NCI-H345 treated with DMSO at 0.1 percent for 48 hours (cell line): ENCODE measurements around the gene SOX5.
"Not testable (repeated sequence)": the region's sequence is repeated elsewhere in the genome, so short reads cannot be mapped to it uniquely, and the experiment has no call there.

Source experiments
- DNase-seq: peaks from one replicate; lab custom pipeline; 2025; ENCODE audit not compliant: unreplicated experiment; lab: John Stamatoyannopoulos, UW

Gene SOX5

DNA sequence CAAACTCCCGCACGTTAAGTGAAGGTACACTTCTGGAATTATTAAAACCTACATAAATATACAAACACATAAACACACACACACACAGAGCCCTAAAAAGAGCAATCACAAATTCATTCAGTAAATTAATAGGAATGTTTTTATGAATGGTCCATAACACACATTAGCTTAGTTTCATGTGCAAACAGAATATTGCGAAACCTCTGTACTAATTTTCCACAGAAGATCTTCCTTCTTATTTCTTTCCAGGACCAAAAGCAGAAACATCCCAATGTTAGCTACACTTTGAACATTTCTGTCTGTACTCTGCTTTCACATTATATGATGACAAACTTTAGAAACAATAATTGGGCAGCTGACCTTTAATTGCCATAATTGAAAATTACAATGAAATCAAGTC is 101.6 kb downstream of the SOX5 start:
- DNase-seq = no peak

DNA sequence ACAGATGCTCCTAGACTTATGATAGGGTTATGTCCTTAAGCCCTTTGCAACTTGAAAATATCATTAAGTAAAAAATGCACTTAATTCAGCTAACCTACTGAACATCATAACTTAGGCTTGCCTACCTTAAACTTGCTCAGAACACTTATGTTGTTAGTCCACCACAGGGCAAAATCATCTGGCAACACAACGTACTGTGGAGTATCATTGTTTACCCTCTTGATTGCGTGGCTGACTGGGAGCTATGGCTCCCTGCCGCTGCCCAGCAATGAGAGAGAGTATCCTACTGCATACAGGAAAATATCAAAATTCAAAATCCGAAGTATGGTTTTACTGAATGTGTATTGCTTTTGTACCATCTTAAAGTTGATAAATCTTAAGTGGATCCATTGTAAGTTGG is 105.5 kb downstream of the SOX5 start:
- no peak for DNase-seq

DNA sequence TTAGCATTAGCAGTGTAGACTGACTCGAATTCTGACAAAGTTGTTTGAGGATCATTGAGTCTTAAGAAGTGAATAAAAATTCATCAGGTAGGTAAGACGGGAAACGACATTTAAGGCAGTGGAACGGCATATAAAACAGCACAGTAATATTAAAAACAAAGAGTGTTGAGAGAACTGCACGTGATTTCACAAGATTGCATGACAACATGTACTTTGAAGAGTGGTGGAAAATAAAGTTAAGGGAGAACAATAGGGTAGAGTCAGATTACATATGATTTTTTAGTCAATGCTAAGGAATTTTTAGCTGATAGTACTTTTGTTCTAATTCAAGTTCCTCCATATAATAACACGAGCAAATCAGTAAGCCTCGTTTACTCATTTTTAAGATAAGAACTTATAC is 115.4 kb downstream of the SOX5 start:
- DNase-seq = no peak

DNA sequence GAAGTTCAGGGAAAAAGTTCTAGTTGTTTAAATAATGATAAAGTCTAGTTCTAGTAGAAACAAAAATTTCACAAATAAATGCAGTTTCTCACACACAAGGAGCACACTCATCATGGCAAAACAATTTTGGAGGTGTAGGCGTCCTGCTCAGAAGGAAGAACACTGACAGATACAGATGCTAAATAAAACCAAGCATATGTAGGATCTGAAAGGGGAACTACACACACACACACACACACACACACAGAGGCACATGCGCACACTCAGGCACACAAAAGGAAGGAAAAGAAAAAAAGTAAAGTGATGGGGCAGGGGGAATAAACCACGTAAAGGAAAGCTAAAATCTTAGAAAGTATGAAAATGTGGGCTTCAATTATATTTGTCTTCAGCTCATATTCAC is 117.7 kb downstream of the SOX5 start:
- DNase-seq = no peak

DNA sequence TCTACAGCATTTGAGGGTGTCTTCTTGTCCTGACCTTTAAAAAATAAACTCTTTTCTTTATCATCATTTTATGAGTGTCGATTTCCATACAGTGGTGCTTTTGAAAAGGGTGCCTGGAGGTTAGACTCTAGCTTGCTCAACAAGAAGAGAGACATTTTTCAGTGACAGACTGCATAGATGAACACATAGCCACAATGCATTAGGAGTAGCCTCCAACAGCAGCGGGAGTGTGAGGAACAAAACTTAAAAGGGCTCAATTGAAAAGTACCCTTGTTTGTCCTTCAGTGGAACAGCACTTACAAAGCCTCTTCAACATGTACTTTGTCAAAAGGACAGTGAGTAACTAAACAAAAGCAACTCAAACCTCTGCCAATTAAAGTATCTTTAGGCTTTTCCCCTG is 119.3 kb downstream of the SOX5 start:
- DNase-seq = peak; percentile 19

DNA sequence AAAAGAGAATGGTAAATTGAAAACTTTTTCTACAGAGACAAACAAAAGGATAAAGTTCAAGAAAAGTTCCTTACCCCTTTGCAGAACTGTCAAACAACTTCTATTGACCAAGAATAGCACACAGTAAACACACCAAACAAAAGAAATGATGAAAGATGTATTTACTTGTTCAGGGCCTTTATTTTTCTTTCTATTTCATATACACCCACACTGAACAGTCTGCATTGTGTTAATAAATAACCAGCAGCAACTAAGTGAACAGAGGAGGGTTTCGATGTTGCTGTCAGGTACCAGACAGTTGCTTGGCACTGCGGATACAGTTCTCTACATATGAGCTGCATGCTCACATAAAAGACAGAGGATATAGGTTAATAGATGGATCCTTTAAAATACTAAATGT is 122.1 kb downstream of the SOX5 start:
- DNase-seq = no peak

DNA sequence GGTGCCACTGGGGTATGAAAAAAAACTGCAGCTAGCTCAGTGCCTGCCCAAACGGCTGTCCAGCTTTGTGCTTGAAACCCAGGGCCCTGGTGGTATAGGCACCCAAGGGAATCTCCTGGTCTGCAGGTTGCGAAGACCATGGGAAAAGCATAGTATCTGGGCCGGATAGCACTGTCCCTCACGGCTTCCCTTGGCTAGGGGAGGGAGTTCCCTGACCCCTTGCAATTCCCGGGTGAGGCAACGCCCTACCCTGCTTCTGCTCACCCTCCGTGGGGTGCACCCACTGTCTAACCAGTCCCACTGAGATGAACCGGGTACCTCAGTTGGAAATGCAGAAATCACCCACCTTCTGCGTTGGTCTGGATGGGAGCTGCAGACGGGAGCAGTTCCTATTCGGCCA is 124.3 kb downstream of the SOX5 start:
- not testable (repeated sequence) for DNase-seq

DNA sequence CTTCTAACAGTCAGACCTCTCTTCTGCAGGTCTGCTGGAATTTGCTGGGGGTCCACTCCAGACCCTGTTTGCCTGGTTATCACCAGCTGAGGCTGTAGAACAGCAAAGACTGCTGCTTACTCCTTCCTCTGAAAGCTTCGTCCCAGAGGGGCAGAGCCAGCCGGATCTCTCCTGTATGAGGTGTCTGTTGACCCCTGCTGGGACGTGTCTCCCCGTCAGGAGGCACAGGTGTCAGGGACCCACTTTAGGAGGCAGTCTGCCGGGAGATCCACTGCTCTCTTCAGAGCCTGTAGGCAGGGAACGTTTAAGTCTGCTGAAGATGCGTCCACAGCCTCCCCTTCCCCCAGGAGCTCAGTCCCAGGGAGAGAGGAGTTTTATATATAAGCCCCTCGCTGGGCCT is 125.1 kb downstream of the SOX5 start:
- no peak for DNase-seq

DNA sequence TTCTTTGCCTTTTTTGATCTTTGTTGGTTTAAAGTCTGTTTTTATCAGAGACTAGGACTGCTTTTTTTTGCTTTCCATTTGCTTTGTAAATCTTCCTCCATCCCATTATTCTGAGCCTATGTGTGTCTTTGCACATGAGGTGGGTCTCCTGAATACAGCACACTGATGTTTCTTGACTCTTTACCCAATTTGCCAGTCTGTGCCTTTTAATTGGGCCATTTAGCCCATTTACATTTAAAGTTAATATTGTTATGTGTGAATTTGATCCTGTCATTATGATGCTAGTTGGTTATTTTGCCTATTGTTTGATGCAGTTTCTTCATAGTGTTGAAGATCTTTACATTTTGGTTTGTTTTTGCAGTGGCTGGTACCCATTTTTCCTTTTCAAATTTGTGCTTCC is 126.6 kb downstream of the SOX5 start:
- DNase-seq = not testable (repeated sequence)

DNA sequence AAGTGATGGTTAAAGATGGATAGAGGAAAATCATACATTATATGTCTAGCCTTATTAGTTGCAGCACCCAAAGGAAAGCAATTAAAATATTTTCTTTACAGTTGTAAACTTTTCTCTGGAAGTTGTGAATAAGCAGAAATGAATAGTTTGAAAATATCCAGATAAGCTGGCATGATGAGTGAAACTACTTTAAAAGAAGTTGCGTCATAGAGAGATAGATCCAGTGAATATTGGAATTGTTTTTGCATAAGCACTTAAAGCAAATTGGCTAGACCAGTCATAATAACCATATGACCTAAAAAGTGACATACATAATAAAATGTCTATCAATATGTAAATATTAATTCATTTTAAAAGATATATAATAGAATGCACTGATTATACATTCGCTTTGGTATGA is 132.1 kb downstream of the SOX5 start:
- DNase-seq = no peak

DNA sequence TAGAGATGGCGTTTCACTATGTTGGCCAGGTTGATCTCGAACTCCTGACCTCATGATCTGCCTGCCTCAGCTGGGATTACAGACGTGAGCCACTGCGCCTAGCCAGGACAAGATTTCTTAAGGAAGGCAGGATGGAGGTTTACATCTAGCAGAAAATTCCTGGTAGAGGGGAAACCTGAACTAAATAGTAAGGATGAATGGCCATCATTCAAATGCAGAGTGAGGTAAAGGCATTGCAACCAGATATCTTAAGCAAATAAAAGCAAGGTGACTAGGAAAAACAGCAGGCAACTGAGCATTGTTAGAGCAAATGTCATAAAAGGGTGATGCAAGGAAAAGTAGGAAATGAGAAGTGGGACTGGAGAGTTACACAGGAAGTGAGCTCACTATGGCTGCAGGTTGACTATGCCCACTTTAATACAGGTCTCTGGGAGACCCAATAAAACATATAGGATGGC is 133.0 kb downstream of the SOX5 start:
- no peak for DNase-seq

DNA sequence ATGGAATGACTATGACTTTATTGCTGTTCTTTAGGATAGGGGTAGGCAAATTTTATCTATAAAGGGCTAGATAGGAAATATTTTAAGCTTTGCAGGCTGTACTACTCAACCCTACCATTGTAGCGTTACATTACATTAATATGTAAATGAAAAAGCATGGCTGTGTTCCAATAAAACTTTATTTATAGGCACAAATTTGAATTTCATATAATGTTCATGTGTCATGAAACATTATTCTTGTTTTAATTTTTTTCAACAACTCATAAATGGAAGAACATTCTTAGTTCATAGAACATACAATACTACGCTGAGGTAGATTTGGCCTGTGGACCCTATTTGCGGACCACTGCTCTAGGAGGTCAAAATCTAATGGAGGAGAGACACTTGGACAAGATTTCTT is 133.7 kb downstream of the SOX5 start:
- DNase-seq = no peak

DNA sequence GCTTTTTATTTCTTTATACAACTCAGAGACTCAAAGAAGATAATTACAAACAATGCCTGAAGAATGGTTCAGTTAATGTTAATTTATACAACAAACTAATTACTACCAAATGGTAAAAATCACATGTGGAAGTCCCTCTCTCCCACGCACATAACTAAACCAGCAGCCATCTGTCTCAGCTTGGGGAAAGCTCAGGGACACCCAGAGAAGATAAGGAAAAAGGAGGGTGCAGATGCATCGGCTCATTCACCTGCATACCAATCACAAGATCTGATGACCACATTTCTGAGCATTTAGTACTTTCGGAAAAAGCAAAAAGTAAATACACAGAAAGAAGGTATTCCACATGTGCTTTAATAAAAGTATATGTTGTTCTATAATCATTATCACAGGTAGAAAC is 136.3 kb downstream of the SOX5 start:
- DNase-seq = no peak

DNA sequence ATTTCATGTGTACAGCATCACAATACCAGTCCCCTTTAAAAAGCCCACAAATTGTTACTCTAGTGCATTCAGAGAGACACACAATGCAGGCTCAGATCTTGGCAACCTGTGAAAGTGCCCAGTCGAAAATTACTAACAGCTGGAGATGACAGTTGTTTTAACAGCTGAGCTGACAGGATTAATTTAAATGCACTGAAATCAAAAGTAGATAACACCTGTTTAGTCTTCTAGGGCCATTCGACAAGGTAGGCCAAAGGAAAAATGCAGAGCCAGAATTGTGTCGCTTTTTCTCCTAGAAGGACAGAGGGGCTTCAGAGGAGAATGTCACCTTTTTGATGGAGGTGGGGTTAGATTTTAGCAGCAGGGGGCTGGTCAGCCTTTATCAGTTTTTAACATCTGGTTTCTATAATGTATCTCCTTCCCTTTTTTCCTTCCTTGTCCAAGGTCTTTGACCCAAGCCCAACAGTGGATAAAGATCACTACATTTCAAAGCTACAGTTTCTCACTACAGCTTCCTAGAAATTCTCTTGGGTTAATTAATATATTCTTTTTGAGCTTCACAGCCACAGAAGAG is 139.1 kb downstream of the SOX5 start:
- DNase-seq = peak; percentile 9

DNA sequence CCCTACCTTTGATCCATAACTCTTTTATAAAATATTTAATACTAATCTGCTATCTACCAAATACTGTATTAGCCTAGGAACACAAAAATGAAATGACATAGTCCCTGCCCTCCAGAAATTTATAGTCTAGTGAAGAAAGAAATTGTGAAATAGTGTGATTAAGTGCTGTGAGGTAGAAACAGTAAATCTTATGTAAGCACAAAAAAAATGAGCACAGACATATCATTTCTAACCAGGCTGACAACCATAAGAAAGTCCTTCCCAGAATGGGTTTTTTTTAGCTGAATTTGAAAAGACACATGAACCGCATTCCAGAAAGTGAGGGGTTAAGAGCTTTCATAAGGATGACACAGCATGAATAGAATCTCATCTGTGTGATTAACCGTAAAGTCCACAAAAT is 145.9 kb downstream of the SOX5 start:
- no peak for DNase-seq

DNA sequence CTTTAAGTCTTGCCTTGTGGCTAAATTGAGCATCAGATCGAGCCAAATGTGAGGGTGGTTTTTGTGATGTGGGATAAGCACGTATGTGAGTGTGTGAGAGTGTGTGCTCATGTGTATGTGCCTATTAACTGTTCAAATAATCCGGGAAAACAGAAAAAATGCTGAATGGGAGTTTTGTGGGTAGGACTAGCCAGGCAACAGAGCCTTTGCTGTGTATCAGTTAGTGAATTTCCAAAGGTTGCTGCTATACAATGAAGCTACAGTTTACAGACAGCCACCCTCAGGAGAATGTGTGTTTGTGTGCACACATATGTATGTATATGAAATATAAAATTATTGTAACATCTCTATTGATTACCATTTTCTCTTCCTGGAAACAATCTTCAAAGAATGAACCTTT is 154.0 kb downstream of the SOX5 start:
- DNase-seq = no peak

DNA sequence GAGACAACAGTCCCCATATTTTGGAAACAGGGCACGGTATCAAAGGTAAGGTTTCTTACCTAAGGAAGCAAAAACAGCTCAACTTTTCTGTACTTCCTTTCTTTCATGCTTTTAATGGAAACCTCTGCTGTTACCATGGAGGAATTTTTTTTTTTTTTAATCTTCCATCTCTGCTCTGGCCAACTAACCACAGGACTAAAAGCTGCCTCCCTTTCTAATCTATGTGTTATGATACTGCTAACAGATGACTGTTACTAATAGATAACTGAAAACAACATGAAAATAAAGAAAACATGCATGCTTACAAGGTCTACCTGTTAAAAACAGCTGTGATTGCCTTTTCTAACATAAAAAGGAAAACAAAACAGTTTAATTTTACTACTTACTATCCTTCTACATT is 168.4 kb downstream of the SOX5 start:
- no peak for DNase-seq

DNA sequence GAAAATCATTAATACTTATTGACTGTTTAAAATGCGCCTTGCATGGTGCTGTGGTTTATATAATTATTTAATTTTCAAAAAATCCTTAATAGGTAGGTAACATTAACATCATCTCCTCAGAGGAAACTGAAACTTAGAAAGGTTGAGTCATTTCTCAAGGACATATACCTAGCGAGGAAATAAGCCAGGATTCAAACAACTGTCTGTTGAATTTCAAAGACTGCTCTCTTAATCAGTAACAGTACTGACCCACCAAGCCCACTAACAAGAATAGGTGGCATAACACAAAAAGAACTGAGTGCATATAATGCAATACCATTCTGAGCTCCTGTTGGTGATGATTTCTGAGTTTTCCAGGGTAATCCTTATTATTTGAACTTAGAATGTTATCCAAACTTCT is 174.3 kb downstream of the SOX5 start:
- DNase-seq = no peak

DNA sequence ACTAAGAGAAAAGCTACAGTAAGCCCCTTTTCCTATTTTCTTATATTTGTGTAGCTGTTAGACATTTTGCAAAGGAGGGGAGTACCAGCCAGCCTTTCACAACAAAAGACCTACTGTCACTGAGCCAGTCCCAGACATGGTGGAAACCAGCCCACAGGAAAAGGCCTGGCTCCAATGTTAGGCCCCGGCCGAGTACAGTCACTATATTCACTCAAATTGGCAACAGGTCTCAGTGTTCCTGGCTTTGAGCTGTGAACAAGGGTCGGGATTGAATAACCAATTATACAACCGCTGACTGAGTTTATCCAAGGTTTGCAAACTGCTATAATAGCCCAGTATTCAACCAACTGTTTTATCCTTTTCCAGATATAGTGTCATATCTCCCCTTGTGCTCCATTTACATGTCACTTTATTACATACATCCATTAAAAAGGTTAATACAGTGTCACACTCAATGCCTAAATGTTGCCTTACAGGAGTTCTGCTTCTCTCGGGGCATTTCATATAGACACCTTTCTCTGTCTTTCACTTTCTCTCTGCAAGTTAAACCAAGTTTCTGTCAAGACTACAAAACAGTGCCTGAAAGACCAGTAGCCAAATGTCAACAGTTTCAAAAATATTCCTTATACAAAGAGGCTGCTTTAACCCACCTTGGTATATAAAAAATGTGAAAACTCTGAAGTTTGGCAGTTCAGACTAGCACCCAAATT is 178.1 kb downstream of the SOX5 start:
- DNase-seq = no peak

DNA sequence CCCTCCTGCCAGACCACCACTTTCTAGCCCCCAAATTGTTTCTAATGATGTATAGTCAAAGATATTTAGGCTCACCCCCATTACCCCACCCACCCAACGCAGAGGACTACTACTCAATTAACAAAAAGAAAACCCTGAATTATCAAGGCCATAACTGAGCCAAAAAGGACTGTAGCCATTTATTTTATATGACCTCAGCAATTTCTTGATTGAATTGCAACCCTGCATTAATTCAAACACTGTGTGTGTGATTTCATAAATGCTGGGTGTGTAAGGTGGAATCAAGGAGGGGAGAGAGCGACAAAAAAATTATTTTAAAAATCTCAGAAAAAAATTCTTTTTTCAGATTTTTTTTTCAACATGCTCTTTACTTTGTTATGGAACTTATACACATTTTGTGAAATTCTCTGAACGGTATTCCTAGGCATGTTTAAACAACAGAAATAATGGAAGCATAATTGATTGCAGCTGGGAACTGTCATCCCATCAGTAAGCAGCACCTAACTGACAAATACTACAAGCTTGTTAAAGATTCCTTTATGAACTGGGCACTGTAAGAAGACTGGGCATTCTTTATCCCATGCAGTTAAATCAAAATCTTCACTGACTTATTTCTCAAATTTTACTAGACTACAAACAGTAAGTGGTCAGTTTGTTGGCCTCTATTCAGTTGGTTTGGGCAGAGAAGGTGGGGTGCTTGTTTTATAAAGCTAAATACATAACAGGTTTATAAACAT is 179.1 kb downstream of the SOX5 start:
- no peak for DNase-seq

DNA sequence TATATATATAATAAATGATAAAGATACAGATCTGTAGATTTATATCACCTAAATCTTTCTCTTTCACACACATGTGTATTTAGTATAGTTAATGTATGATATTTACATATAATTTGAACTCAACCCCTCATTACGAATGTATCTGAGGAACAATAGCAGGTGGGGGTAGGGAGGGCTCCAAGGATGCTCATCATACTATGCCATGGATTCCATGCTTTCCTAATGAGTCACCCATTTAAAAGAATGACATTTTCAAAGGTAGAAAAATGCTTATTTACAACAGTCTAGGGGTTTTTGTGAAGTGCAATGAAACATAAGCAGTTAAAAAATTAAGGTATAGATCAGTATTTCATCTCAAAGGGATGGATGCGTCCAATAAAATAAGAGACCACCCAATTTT is 181.6 kb downstream of the SOX5 start:
- DNase-seq = no peak

DNA sequence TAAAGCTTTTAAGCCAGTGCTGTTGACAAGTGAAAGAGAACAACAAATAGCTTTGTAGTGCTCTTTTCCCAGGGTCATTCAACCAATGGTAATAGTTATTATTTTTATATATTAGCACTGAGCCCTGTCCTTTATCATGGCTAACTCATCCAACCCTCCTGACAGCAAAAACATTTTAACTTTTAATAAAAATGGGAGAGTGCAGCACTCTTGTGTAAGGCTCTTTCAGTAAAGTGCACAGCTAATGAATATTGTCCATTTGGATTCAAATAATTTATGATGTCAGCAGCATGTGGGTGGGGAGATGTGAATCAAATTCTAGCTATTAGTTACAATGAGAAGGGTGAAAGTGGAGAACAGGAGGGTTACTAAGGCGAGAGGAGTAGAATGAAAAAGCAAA is 185.7 kb downstream of the SOX5 start:
- no peak for DNase-seq
